AML-193 (cell line): ENCODE results near the gene CADM4.

ENCODE experiments used
- DNase-seq, 2 experiments: peaks; one replicate each; lab custom pipeline; 2025; lab: John Stamatoyannopoulos, UW

The CADM4 gene

GRCh38 chr19:43582495-43582894, 57.2 kb downstream of the CADM4 start:
- DNase-seq = no peak

- no peak for DNase-seq
Measured at GRCh38 chr19:43581467-43581866, 58.2 kb downstream of the CADM4 start.

- no peak for DNase-seq
Measured at GRCh38 chr19:43578787-43579186, 60.9 kb downstream of the CADM4 start.

DNA sequence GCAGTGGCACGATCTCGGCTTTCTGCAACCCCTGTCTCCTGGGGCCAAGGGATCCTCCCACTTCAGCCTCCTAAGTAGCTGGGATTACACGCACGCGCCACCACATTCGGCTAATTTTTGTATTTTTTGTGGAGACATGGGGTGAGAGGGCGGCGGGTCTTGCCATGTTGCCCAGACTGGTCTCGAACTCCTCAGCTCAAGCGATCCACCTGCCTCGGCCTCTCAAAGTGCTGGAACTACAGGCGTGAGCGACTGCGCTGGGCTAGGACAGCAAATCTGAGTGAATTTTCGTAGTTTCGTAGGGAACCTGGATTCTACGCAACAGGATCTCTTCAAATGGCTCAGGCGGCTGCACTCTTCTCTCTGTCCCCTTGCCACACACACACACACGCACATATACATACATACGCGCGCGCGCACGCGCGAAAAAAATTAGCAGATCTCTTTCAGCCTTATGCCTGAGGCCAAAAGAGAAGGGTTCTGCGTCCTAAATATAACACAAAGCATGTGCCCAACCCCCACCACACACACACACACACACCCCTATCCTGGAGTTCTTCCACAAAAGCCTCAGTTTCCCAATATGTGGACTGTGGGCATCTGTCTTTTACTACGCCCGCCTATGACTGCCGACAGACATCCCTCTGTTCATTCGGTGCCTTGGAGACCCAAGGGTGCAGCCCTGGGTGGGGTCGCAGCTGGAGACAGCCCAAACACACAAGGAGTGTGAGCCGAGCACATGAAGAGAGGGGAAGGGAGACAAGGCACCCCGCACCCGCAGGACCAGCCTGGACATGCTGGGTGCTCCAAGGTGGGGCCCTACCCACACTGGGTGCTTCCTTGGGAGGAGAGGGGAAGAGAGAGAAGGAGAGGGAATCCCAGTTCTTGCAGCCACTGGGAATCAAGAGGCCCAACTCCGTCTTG, 63.4 kb downstream of the CADM4 start:
- no peak for DNase-seq

- peak; percentile 97 to 98 for DNase-seq
Measured at GRCh38 chr19:43575156-43575950, 64.3 kb downstream of the CADM4 start, which contains the start of the genes PINLYP and XRCC1. Gene PINLYP, plus strand, starts transcription at chr19:43575801. Its CDS starts 1,391 bp downstream, at chr19:43577192. Gene XRCC1, minus strand, starts transcription at chr19:43575527. Its CDS starts 69 bp downstream, at chr19:43575458.

DNA sequence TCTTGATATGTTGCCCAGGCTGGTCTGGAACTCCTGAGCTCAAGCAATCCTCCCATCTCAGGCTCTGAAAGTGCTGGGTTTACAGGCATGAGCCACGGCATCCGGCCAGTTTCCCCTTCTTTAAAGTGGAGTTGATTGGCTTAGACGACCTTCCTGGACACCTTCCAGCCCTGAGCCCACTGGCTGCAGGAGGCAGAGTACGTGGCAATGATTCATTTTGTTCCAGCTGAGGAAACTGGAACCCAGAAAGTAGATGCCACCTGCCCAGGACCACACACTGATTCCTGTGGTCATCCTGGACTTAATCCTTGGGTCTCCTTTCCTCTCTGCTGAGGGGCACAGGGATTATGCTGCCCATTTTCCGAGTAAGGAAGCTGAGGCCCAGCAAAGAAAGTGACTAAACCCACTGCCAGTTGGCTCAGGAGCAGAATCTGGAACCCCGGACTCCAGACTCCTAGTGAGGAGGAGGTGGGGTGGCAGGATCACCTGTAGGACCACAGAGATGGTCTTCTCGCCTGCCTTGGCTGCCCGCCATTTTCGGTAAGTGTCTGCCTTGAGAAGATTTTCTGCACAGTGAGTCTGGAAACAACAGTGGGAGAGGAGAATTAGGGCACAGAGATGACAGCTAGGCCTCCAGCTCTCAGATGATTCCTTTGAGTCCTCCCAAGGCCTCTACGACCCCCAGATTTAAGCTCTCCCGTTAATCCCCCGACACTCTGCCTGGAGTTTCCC, 65.1 kb downstream of the CADM4 start:
- no peak for DNase-seq
